Measurements from ENCODE around the gene PSME1. TPM values are rescaled to one million over a fixed set of nuclear protein-coding genes. Genes with fewer than 3 reads are reported as not detected.

Gene PSME1
- total RNA-seq, 2 donors from 2014 or later, result 68.6 to 108 TPM

DNA sequence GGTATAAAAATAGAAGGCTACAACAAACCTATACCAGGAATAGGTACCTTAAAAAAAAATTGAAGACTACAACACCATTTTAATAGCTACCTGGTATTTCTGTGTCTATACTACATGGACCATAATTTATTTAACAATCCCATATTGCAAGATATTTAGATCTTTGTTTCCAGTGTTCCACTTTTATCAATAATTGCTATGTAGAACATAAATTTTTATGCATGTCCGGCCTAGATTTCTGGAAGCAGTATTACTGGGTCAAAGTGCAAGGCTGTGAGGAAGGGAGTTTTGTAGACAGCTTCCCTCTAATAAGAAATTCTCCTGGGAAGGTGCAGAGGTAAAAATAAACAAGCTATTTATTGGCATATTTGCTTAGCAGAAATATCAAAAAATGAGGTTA is 25.5 kb upstream of the PSME1 start:
- Histone ChIP-seq H3K4me1 (ENCODE audit: control insufficient read depth, insufficient read depth, low read length) (no peaks in the 10 kb centered on the region), H3K4me3 (ENCODE audit: low read length) (no peak overlapping the region), H3K27me3 (ENCODE audit: control insufficient read depth, insufficient read depth, low read length, poor library complexity, severe bottlenecking) (no peaks in the 10 kb centered on the region), H3K36me3 (ENCODE audit: control insufficient read depth, insufficient read depth, low read length) (no peaks in the 10 kb centered on the region), H3K9me3 (ENCODE audit: control insufficient read depth, low read length) (no peaks in the 10 kb centered on the region), H3K9ac (ENCODE audit: extremely low read depth, low read length, poor library complexity, severe bottlenecking) (no peak overlapping the region), H3K27ac (ENCODE audit: low read depth, low read length) (no peak overlapping the region)
- DNase-seq, result no peak
- Mint-ChIP-seq H3K4me3 (no peak overlapping the region), H3K4me1 (peaks cover 6% of the 10 kb centered on the region), H3K9me3 (peaks cover 6% of the 10 kb centered on the region), H3K36me3 (ENCODE audit: low read depth) (peaks cover 4% of the 10 kb centered on the region), H3K27ac (no peak overlapping the region), H3K27me3 (ENCODE audit: insufficient read depth) (no peaks in the 10 kb centered on the region)
- 93% methylated on average over 1 of the region's 1 CpG; no CpG with 5 or more reads in 1 of the 2 experiments for WGBS, 2 experiments (ENCODE audit: insufficient coverage in 1 of 2, insufficient read length in 1 of 2)
- TF ChIP-seq, protein P1, sequence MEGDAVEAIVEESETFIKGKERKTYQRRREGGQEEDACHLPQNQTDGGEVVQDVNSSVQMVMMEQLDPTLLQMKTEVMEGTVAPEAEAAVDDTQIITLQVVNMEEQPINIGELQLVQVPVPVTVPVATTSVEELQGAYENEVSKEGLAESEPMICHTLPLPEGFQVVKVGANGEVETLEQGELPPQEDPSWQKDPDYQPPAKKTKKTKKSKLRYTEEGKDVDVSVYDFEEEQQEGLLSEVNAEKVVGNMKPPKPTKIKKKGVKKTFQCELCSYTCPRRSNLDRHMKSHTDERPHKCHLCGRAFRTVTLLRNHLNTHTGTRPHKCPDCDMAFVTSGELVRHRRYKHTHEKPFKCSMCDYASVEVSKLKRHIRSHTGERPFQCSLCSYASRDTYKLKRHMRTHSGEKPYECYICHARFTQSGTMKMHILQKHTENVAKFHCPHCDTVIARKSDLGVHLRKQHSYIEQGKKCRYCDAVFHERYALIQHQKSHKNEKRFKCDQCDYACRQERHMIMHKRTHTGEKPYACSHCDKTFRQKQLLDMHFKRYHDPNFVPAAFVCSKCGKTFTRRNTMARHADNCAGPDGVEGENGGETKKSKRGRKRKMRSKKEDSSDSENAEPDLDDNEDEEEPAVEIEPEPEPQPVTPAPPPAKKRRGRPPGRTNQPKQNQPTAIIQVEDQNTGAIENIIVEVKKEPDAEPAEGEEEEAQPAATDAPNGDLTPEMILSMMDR (conservative IDR thresholded peaks at IDR 0.05), result no peak

DNA sequence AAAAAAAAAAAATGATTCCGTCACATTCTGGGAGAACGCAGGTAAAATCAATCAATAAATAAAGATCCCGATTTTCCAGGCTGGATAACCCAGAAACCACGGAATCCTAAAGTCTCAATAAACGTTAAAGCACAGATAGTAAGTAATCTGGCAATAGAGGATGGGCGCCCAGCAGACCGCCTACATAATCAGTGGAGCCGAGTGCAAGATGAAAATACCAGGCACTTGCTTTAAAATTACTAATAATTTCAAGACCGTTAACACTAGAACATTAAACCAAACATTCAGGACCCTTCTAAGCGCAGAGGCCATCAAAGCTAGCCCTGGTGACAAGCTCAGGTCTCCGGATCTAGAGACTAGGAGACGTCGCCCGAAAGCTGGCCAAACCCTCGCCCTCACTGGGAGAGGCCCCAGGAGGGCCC is 22.6 kb upstream of the PSME1 start:
- TF ChIP-seq, protein P1 (conservative IDR thresholded peaks at IDR 0.05), result no peak
- Histone ChIP-seq H3K27me3 (ENCODE audit: control insufficient read depth, insufficient read depth, low read length, poor library complexity, severe bottlenecking) (no peaks in the 10 kb centered on the region), H3K4me1 (ENCODE audit: control insufficient read depth, insufficient read depth, low read length) (no peaks in the 10 kb centered on the region), H3K9ac (ENCODE audit: extremely low read depth, low read length, poor library complexity, severe bottlenecking) (peak overlapping the region; percentile 78), H3K27ac (ENCODE audit: low read depth, low read length) (peak overlapping the region; percentile 90), H3K9me3 (ENCODE audit: control insufficient read depth, low read length) (no peaks in the 10 kb centered on the region), H3K36me3 (ENCODE audit: control insufficient read depth, insufficient read depth, low read length) (peaks cover 18% of the 10 kb centered on the region), H3K4me3 (ENCODE audit: low read length) (peak overlapping the region; percentile 94)
- Mint-ChIP-seq H3K36me3 (ENCODE audit: low read depth) (peaks cover 15% of the 10 kb centered on the region), H3K4me1 (peaks cover 18% of the 10 kb centered on the region), H3K9me3 (no peaks in the 10 kb centered on the region), H3K4me3 (peak overlapping the region; percentile 87), H3K27me3 (ENCODE audit: insufficient read depth) (no peaks in the 10 kb centered on the region), H3K27ac (peak overlapping the region; percentile 99)
- WGBS, 2 experiments (ENCODE audit: insufficient coverage in 1 of 2, insufficient read length in 1 of 2), result 18 to 22% methylated on average over 6 to 15 of the region's 15 CpGs
- no peak for DNase-seq

DNA sequence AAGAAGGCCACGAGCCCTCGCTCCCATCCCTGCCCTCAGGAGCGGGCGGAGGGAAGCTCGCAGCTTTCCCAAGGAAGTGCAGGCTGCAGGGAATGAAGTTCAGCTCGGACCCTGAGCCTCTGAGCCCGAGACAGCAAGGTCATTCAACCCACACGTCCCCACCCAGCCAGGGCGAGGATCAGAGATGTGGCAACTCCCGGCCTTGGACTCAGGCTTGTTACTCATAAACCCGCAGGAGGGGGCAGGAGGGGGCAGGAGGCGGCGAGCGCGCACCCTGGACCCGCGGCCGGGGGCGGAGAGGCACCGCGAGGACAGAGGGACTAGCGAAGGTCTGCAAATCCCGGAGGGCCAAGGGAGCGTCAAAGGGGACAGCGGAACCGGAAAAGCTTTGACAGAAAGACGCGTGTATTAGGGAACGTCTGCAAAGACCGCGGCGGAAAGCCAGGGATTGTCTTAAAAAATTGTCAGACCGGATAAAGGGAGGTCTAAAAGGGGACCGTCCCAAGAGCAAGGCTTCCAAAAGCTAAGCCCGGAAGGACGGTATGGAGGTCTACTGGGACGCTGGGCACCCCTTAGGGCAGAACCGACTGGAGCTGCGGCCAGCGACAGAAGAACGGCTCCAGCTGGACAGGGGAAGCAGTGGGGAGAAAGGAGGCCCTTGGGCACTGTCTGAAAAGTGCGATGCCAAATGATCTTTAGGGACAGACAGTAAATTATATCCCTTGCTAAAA is 22.0 kb upstream of the PSME1 start:
- Histone ChIP-seq H3K9me3 (ENCODE audit: control insufficient read depth, low read length) (no peaks in the 10 kb centered on the region), H3K4me1 (ENCODE audit: control insufficient read depth, insufficient read depth, low read length) (no peaks in the 10 kb centered on the region), H3K4me3 (ENCODE audit: low read length) (peak overlapping the region; percentile 94), H3K9ac (ENCODE audit: extremely low read depth, low read length, poor library complexity, severe bottlenecking) (peak overlapping the region; percentile 78), H3K36me3 (ENCODE audit: control insufficient read depth, insufficient read depth, low read length) (peaks cover 24% of the 10 kb centered on the region), H3K27ac (ENCODE audit: low read depth, low read length) (peak overlapping the region; percentile 90), H3K27me3 (ENCODE audit: control insufficient read depth, insufficient read depth, low read length, poor library complexity, severe bottlenecking) (no peaks in the 10 kb centered on the region)
- H3K4me1 Mint-ChIP-seq, result peaks cover 16% of the 10 kb centered on the region
- TF ChIP-seq, protein P1 (conservative IDR thresholded peaks at IDR 0.05), result no peak
- peak overlapping the region; percentile 99 for H3K27ac Mint-ChIP-seq
- no peaks in the 10 kb centered on the region for H3K9me3 Mint-ChIP-seq
- 0% methylated on average over 24 to 42 of the region's 42 CpGs for WGBS, 2 experiments (ENCODE audit: insufficient coverage in 1 of 2, insufficient read length in 1 of 2)
- H3K4me3 Mint-ChIP-seq, result peak overlapping the region; percentile 87
- peaks cover 21% of the 10 kb centered on the region for H3K36me3 Mint-ChIP-seq (ENCODE audit: low read depth)
- peak; percentile 94 for DNase-seq
- no peaks in the 10 kb centered on the region for H3K27me3 Mint-ChIP-seq (ENCODE audit: insufficient read depth)

Measured in endodermal cell (in vitro differentiated cells).